ENCODE results near the gene MDFIC.

- no peak for TF ChIP-seq MXI1 (IDR thresholded peaks at IDR 0.05; ENCODE audit: low read depth, low read length)
- no peak for TF ChIP-seq POLR2AphosphoS5 (IDR thresholded peaks at IDR 0.05; ENCODE audit: low read depth, low read length)
These were observed 40.5 kb downstream of the MDFIC start for GRCh38 chr7:114962441-114962840.
